ENCODE results near the gene C17orf58. TPM values are rescaled to one million over a fixed set of nuclear protein-coding genes. Genes with fewer than 3 reads are reported as not detected.

C17orf58 gene
- total and polyA plus RNA-seq, 9 of the 15 experiments (the other 6 are each of a cell fraction or from before 2014, with no cell fraction given), result 8.6 to 37.4 (median 27.6) TPM

- TF ChIP-seq, protein P1, sequence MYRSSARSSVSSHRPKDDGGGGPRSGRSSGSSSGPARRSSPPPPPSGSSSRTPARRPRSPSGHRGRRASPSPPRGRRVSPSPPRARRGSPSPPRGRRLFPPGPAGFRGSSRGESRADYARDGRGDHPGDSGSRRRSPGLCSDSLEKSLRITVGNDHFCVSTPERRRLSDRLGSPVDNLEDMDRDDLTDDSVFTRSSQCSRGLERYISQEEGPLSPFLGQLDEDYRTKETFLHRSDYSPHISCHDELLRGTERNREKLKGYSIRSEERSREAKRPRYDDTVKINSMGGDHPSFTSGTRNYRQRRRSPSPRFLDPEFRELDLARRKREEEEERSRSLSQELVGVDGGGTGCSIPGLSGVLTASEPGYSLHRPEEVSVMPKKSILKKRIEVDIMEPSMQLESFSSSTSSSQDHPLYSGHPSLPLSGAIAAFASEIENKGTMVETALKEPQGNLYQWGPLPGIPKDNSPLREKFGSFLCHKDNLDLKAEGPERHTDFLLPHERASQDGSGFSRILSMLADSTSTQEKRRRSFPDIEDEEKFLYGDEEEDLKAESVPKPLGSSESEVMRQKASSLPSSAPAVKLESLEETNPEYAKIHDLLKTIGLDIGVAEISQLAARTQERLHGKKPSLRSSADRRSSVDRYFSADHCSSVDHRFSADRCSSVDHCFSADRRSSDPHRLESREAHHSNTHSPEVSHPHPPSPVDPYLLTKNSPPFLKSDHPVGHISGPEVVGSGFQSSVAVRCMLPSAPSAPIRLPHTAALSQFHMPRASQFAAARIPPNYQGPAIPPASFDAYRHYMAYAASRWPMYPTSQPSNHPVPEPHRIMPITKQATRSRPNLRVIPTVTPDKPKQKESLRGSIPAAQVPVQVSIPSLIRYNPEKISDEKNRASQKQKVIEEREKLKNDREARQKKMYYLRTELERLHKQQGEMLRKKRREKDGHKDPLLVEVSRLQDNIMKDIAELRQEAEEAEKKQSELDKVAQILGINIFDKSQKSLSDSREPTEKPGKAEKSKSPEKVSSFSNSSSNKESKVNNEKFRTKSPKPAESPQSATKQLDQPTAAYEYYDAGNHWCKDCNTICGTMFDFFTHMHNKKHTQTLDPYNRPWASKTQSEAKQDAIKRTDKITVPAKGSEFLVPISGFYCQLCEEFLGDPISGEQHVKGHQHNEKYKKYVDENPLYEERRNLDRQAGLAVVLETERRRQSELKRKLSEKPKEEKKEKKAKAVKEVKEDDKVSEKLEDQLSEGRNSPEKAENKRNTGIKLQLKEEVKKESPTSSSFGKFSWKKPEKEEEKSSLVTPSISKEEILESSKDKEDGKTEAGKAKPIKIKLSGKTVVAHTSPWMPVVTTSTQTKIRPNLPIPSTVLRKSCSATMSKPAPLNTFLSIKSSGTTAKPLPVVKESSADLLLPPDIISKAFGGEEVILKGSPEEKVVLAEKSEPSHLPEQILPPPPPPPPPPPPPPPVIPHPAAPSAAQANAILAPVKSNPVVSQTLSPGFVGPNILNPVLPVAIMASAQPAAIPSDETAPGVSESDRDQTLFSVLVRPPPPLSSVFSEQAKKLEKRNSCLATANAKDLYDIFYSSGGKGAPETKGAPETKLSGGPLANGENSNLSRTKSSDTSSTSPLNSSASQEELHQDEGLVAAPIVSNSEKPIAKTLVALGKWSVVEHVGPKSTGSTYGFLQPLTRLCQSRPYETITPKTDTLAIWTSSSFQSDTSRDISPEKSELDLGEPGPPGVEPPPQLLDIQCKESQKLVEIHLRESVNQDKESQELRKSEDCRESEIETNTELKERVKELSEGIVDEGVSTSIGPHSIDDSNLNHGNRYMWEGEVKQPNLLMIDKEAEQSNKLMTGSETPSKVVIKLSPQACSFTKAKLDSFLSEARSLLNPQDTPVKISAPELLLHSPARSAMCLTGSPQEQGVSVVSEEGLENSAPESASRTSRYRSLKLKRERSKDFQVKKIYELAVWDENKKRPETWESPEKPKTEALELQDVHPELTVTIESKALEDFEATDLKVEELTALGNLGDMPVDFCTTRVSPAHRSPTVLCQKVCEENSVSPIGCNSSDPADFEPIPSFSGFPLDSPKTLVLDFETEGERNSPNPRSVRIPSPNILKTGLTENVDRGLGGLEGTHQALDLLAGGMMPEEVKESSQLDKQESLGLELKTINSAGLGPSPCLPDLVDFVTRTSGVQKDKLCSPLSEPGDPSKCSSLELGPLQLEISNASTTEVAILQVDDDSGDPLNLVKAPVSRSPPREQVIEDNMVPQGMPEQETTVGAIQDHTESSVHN (IDR thresholded peaks at IDR 0.05; ENCODE audit: borderline replicate concordance in 1 of 2, low read depth in 1 of 2), result no peak
- TF ChIP-seq TBP (optimal IDR thresholded peaks at IDR 0.05; ENCODE audit: low read depth, low read length), result no peak
- TF ChIP-seq REST (IDR thresholded peaks at IDR 0.05; ENCODE audit: borderline replicate concordance), result no peak
- peak; percentile 59; the same call in 1 of the 2 replicates for TF ChIP-seq REST (CRISPR knock-in tag; IDR thresholded peaks at IDR 0.05; ENCODE audit: low read depth)
- no peak for TF ChIP-seq MED1 (CRISPR knock-in tag; IDR thresholded peaks at IDR 0.05; ENCODE audit: borderline replicate concordance)
- TF ChIP-seq, protein P2, sequence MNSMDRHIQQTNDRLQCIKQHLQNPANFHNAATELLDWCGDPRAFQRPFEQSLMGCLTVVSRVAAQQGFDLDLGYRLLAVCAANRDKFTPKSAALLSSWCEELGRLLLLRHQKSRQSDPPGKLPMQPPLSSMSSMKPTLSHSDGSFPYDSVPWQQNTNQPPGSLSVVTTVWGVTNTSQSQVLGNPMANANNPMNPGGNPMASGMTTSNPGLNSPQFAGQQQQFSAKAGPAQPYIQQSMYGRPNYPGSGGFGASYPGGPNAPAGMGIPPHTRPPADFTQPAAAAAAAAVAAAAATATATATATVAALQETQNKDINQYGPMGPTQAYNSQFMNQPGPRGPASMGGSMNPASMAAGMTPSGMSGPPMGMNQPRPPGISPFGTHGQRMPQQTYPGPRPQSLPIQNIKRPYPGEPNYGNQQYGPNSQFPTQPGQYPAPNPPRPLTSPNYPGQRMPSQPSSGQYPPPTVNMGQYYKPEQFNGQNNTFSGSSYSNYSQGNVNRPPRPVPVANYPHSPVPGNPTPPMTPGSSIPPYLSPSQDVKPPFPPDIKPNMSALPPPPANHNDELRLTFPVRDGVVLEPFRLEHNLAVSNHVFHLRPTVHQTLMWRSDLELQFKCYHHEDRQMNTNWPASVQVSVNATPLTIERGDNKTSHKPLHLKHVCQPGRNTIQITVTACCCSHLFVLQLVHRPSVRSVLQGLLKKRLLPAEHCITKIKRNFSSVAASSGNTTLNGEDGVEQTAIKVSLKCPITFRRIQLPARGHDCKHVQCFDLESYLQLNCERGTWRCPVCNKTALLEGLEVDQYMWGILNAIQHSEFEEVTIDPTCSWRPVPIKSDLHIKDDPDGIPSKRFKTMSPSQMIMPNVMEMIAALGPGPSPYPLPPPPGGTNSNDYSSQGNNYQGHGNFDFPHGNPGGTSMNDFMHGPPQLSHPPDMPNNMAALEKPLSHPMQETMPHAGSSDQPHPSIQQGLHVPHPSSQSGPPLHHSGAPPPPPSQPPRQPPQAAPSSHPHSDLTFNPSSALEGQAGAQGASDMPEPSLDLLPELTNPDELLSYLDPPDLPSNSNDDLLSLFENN (IDR thresholded peaks at IDR 0.05; ENCODE audit: low read depth in 2 of 2, low read length in 2 of 2), result peak in 1 of 2 experiments; percentile 33; a peak in 1 of 4 replicates
- TF ChIP-seq POLR2B (IDR thresholded peaks at IDR 0.05; ENCODE audit: low read depth, partially characterized antibody), result peak; percentile 85
These were observed 2.3 kb downstream of the C17orf58 start (continued) for GRCh38 chr17:67993998-67994361.
